Measurements from ENCODE around the gene PRKG2.
"Not testable (repeated sequence)": the region's sequence is repeated elsewhere in the genome, so short reads cannot be mapped to it uniquely, and the experiment has no call there.

The PRKG2 gene

GRCh38 chr4:81237791-81238190 lies 22.8 kb upstream of the PRKG2 start:
- no peaks in the 10 kb centered on the region for H3K36me3 ChIP-seq (ENCODE audit: control insufficient read depth, insufficient read depth, low read length)
- H3K27ac ChIP-seq (ENCODE audit: low read depth, low read length, severe bottlenecking) = no peak overlapping the region
- no peaks in the 10 kb centered on the region for H3K9me3 ChIP-seq (ENCODE audit: control insufficient read depth, low read length)
- H3K4me1 ChIP-seq (ENCODE audit: control insufficient read depth, insufficient read depth, low read length, poor library complexity, severe bottlenecking) = no peaks in the 10 kb centered on the region
- no peak overlapping the region for H3K4me3 ChIP-seq (ENCODE audit: extremely low read depth, insufficient read depth, low read length, poor library complexity, severe bottlenecking)

- H3K9me3 ChIP-seq (ENCODE audit: control insufficient read depth, low read length) = peaks cover 4% of the 10 kb centered on the region
- no peaks in the 10 kb centered on the region for H3K4me1 ChIP-seq (ENCODE audit: control insufficient read depth, insufficient read depth, low read length, poor library complexity, severe bottlenecking)
- WGBS, 2 experiments (ENCODE audit: insufficient coverage in 2 of 2) = 91% methylated on average over 21 to 22 of the region's 23 CpGs
- no peaks in the 10 kb centered on the region for H3K36me3 ChIP-seq (ENCODE audit: control insufficient read depth, insufficient read depth, low read length)
- no peak overlapping the region for H3K4me3 ChIP-seq (ENCODE audit: extremely low read depth, insufficient read depth, low read length, poor library complexity, severe bottlenecking)
- H3K27ac ChIP-seq (ENCODE audit: low read depth, low read length, severe bottlenecking) = no peak overlapping the region
These were observed 21.1 kb upstream of the PRKG2 start for GRCh38 chr4:81235982-81236749.

GRCh38 chr4:81227968-81228367 lies 12.9 kb upstream of the PRKG2 start:
- H3K9me3 ChIP-seq (ENCODE audit: control insufficient read depth, low read length) = peaks cover 6% of the 10 kb centered on the region
- H3K27ac ChIP-seq (ENCODE audit: low read depth, low read length, severe bottlenecking) = no peak overlapping the region
- WGBS, 2 experiments (ENCODE audit: insufficient coverage in 2 of 2) = 71 to 76% methylated on average over 3 to 4 of the region's 6 CpGs
- no peak overlapping the region for H3K4me3 ChIP-seq (ENCODE audit: extremely low read depth, insufficient read depth, low read length, poor library complexity, severe bottlenecking)
- no peaks in the 10 kb centered on the region for H3K36me3 ChIP-seq (ENCODE audit: control insufficient read depth, insufficient read depth, low read length)
- no peaks in the 10 kb centered on the region for H3K4me1 ChIP-seq (ENCODE audit: control insufficient read depth, insufficient read depth, low read length, poor library complexity, severe bottlenecking)

GRCh38 chr4:81227138-81227537 lies 12.1 kb upstream of the PRKG2 start:
- Histone ChIP-seq H3K9me3 (ENCODE audit: control insufficient read depth, low read length) (peaks cover 6% of the 10 kb centered on the region), H3K4me3 (ENCODE audit: extremely low read depth, insufficient read depth, low read length, poor library complexity, severe bottlenecking) (no peak overlapping the region), H3K4me1 (ENCODE audit: control insufficient read depth, insufficient read depth, low read length, poor library complexity, severe bottlenecking) (no peaks in the 10 kb centered on the region), H3K27ac (ENCODE audit: low read depth, low read length, severe bottlenecking) (no peak overlapping the region), H3K36me3 (ENCODE audit: control insufficient read depth, insufficient read depth, low read length) (no peaks in the 10 kb centered on the region)
- WGBS, 2 experiments (ENCODE audit: insufficient coverage in 2 of 2) = 79 to 81% methylated on average over 2 of the region's 4 CpGs

- 64% methylated on average over 2 of the region's 2 CpGs; no CpG with 5 or more reads in 1 of the 2 experiments for WGBS, 2 experiments (ENCODE audit: insufficient coverage in 2 of 2)
- no peaks in the 10 kb centered on the region for H3K36me3 ChIP-seq (ENCODE audit: control insufficient read depth, insufficient read depth, low read length)
- H3K4me3 ChIP-seq (ENCODE audit: extremely low read depth, insufficient read depth, low read length, poor library complexity, severe bottlenecking) = no peak overlapping the region
These were observed 10.2 kb upstream of the PRKG2 start for GRCh38 chr4:81225252-81225651.

GRCh38 chr4:81222082-81222472 lies 7.1 kb upstream of the PRKG2 start:
- not testable (repeated sequence) for H3K4me3 ChIP-seq (ENCODE audit: extremely low read depth, insufficient read depth, low read length, poor library complexity, severe bottlenecking); H3K36me3 ChIP-seq (ENCODE audit: control insufficient read depth, insufficient read depth, low read length); H3K27ac ChIP-seq (ENCODE audit: low read depth, low read length, severe bottlenecking); H3K9me3 ChIP-seq (ENCODE audit: control insufficient read depth, low read length); H3K4me1 ChIP-seq (ENCODE audit: control insufficient read depth, insufficient read depth, low read length, poor library complexity, severe bottlenecking)

More at GRCh38 chr4:81225252-81225651, 10.2 kb upstream of the PRKG2 start:
- no peak overlapping the region for H3K27ac ChIP-seq (ENCODE audit: low read depth, low read length, severe bottlenecking)
- H3K9me3 ChIP-seq (ENCODE audit: control insufficient read depth, low read length) = no peaks in the 10 kb centered on the region
- H3K4me1 ChIP-seq (ENCODE audit: control insufficient read depth, insufficient read depth, low read length, poor library complexity, severe bottlenecking) = peaks cover 3% of the 10 kb centered on the region

GRCh38 chr4:81221303-81222081 lies 6.5 kb upstream of the PRKG2 start:
- Histone ChIP-seq H3K27ac (ENCODE audit: low read depth, low read length, severe bottlenecking) (no peak overlapping the region), H3K9me3 (ENCODE audit: control insufficient read depth, low read length) (no peaks in the 10 kb centered on the region), H3K36me3 (ENCODE audit: control insufficient read depth, insufficient read depth, low read length) (no peaks in the 10 kb centered on the region), H3K4me1 (ENCODE audit: control insufficient read depth, insufficient read depth, low read length, poor library complexity, severe bottlenecking) (peaks cover 3% of the 10 kb centered on the region), H3K4me3 (ENCODE audit: extremely low read depth, insufficient read depth, low read length, poor library complexity, severe bottlenecking) (no peak overlapping the region)
- 83 to 100% methylated on average over 1 of the region's 3 CpGs for WGBS, 2 experiments (ENCODE audit: insufficient coverage in 2 of 2)

GRCh38 chr4:81220271-81220670 lies 5.2 kb upstream of the PRKG2 start:
- H3K27ac ChIP-seq (ENCODE audit: low read depth, low read length, severe bottlenecking) = no peak overlapping the region
- H3K4me3 ChIP-seq (ENCODE audit: extremely low read depth, insufficient read depth, low read length, poor library complexity, severe bottlenecking) = no peak overlapping the region
- no CpG with 5 or more reads among the region's 1 CpG for WGBS, 2 experiments (ENCODE audit: insufficient coverage in 2 of 2)
- no peaks in the 10 kb centered on the region for H3K36me3 ChIP-seq (ENCODE audit: control insufficient read depth, insufficient read depth, low read length)
- H3K4me1 ChIP-seq (ENCODE audit: control insufficient read depth, insufficient read depth, low read length, poor library complexity, severe bottlenecking) = peaks cover 3% of the 10 kb centered on the region
- H3K9me3 ChIP-seq (ENCODE audit: control insufficient read depth, low read length) = no peaks in the 10 kb centered on the region

- WGBS, 2 experiments (ENCODE audit: insufficient coverage in 2 of 2) = 60 to 82% methylated on average over 1 of the region's 1 CpG
- no peaks in the 10 kb centered on the region for H3K36me3 ChIP-seq (ENCODE audit: control insufficient read depth, insufficient read depth, low read length)
- no peak overlapping the region for H3K27ac ChIP-seq (ENCODE audit: low read depth, low read length, severe bottlenecking)
These were observed 3.2 kb upstream of the PRKG2 start for GRCh38 chr4:81218206-81218605.

GRCh38 chr4:81217779-81218178 lies 2.8 kb upstream of the PRKG2 start:
- Histone ChIP-seq H3K9me3 (ENCODE audit: control insufficient read depth, low read length) (no peaks in the 10 kb centered on the region), H3K4me3 (ENCODE audit: extremely low read depth, insufficient read depth, low read length, poor library complexity, severe bottlenecking) (no peak overlapping the region), H3K36me3 (ENCODE audit: control insufficient read depth, insufficient read depth, low read length) (no peaks in the 10 kb centered on the region), H3K27ac (ENCODE audit: low read depth, low read length, severe bottlenecking) (no peak overlapping the region), H3K4me1 (ENCODE audit: control insufficient read depth, insufficient read depth, low read length, poor library complexity, severe bottlenecking) (peaks cover 12% of the 10 kb centered on the region)
- WGBS, 2 experiments (ENCODE audit: insufficient coverage in 2 of 2) = 60 to 70% methylated on average over 1 of the region's 3 CpGs

More at GRCh38 chr4:81218206-81218605, 3.2 kb upstream of the PRKG2 start:
- Histone ChIP-seq H3K4me3 (ENCODE audit: extremely low read depth, insufficient read depth, low read length, poor library complexity, severe bottlenecking) (no peak overlapping the region), H3K9me3 (ENCODE audit: control insufficient read depth, low read length) (no peaks in the 10 kb centered on the region), H3K4me1 (ENCODE audit: control insufficient read depth, insufficient read depth, low read length, poor library complexity, severe bottlenecking) (peaks cover 12% of the 10 kb centered on the region)

GRCh38 chr4:81215931-81216330 lies 909 bp upstream of the PRKG2 start:
- no peaks in the 10 kb centered on the region for H3K36me3 ChIP-seq (ENCODE audit: control insufficient read depth, insufficient read depth, low read length)
- H3K9me3 ChIP-seq (ENCODE audit: control insufficient read depth, low read length) = no peaks in the 10 kb centered on the region
- no peak overlapping the region for H3K4me3 ChIP-seq (ENCODE audit: extremely low read depth, insufficient read depth, low read length, poor library complexity, severe bottlenecking)
- peaks cover 9% of the 10 kb centered on the region for H3K4me1 ChIP-seq (ENCODE audit: control insufficient read depth, insufficient read depth, low read length, poor library complexity, severe bottlenecking)
- no peak overlapping the region for H3K27ac ChIP-seq (ENCODE audit: low read depth, low read length, severe bottlenecking)
- no CpG with 5 or more reads among the region's 4 CpGs for WGBS, 2 experiments (ENCODE audit: insufficient coverage in 2 of 2)

All from mesodermal cell (in vitro differentiated cells).